ENCODE data around the gene DIP2C.
"Not testable (repeated sequence)": the region's sequence is repeated elsewhere in the genome, so short reads cannot be mapped to it uniquely, and the experiment has no call there.

DIP2C gene

GRCh38 chr10:327889-328852, 361.3 kb downstream of the DIP2C start:
- ChIA-PET CTCF (interaction anchor here (0.6 kb wide), 1 partner anchor 159 kb away, joined by 3 read pairs; no protein-coding TSS in a partner anchor), POLR2A (ENCODE audit: low non-redundant PET) (no interaction called here)
- no peak for DNase-seq (ENCODE audit: low spot score)
- no peak for TF ChIP-seq CTCF (conservative IDR thresholded peaks at IDR 0.05; ENCODE audit: low read depth)
- peak overlapping the region; percentile 72 for H3K27ac ChIP-seq

- H3K27ac ChIP-seq, result no peak overlapping the region
- no peak for TF ChIP-seq CTCF (conservative IDR thresholded peaks at IDR 0.05; ENCODE audit: low read depth)
- ChIA-PET CTCF (no interaction called here), POLR2A (ENCODE audit: low non-redundant PET) (interaction anchor here (0.7 kb wide), 1 partner anchor 17 kb away, joined by 3 read pairs; no protein-coding TSS in a partner anchor)
- no peak for DNase-seq (ENCODE audit: low spot score)
These were observed 362.4 kb downstream of the DIP2C start for GRCh38 chr10:326894-327635.

GRCh38 chr10:326350-326749, 363.1 kb downstream of the DIP2C start:
- ChIA-PET POLR2A (ENCODE audit: low non-redundant PET) (interaction anchor here (0.7 kb wide), 1 partner anchor 17 kb away, joined by 3 read pairs; no protein-coding TSS in a partner anchor), CTCF (no interaction called here)
- no peak for TF ChIP-seq CTCF (conservative IDR thresholded peaks at IDR 0.05; ENCODE audit: low read depth)
- H3K27ac ChIP-seq, result peak overlapping the region; percentile 8; the same call in 1 of the 2 replicates
- no peak for DNase-seq (ENCODE audit: low spot score)

GRCh38 chr10:325282-325681, 364.2 kb downstream of the DIP2C start:
- no peak for TF ChIP-seq CTCF (conservative IDR thresholded peaks at IDR 0.05; ENCODE audit: low read depth)
- peak overlapping the region; percentile 89 for H3K27ac ChIP-seq
- no peak for DNase-seq (ENCODE audit: low spot score)
- ChIA-PET POLR2A (ENCODE audit: low non-redundant PET) (no interaction called here), CTCF (no interaction called here)

GRCh38 chr10:324593-324992, 364.9 kb downstream of the DIP2C start:
- no peak for TF ChIP-seq CTCF (conservative IDR thresholded peaks at IDR 0.05; ENCODE audit: low read depth)
- ChIA-PET CTCF (no interaction called here), POLR2A (ENCODE audit: low non-redundant PET) (no interaction called here)
- no peak for DNase-seq (ENCODE audit: low spot score)
- H3K27ac ChIP-seq, result peak overlapping the region; percentile 89

GRCh38 chr10:323651-324293, 365.7 kb downstream of the DIP2C start:
- peak overlapping the region; percentile 89 for H3K27ac ChIP-seq
- no peak for TF ChIP-seq CTCF (conservative IDR thresholded peaks at IDR 0.05; ENCODE audit: low read depth)
- ChIA-PET CTCF (no interaction called here), POLR2A (ENCODE audit: low non-redundant PET) (no interaction called here)
- peak; percentile 90 for DNase-seq (ENCODE audit: low spot score)

- POLR2A ChIA-PET (ENCODE audit: low non-redundant PET); CTCF ChIA-PET; DNase-seq (ENCODE audit: low spot score): not testable (repeated sequence)
- H3K27ac ChIP-seq, result peak overlapping the region; percentile 89; the same call in 1 of the 2 replicates
These were observed 366.4 kb downstream of the DIP2C start for GRCh38 chr10:323046-323445.
